DOHH2 (cell line): ENCODE measurements around the gene TUT4.

ENCODE experiments used
- H3F3A ChIP-seq: fragments of 200-600 bp; sonication (generic), shearing (Covaris generic); 2 replicates; pipeline ENCODE4 v1.6.0; 2016; ENCODE audit warnings: antibody characterized with exemption, mild to moderate bottlenecking; ENCODE audit not compliant: control insufficient read depth, insufficient read depth
- H3K27ac ChIP-seq: fragments of 200-600 bp; sonication (generic); 2 replicates; pipeline ENCODE4 v1.5.1; 2014; ENCODE audit warnings: low read depth, mild to moderate bottlenecking, low read length, moderate library complexity
- H3K27me3 ChIP-seq: fragments of 200-600 bp; sonication (generic); 2 replicates; pipeline ENCODE4 v1.6.1; 2014; ENCODE audit warnings: mild to moderate bottlenecking, low read length, mixed read lengths; ENCODE audit not compliant: control insufficient read depth
- H3K36me3 ChIP-seq: fragments of 200-600 bp; sonication (generic); 2 replicates; pipeline ENCODE4 v1.6.1; 2014; ENCODE audit warnings: mild to moderate bottlenecking, low read length, moderate library complexity, mixed read lengths; ENCODE audit not compliant: control insufficient read depth
- H3K4me1 ChIP-seq: fragments of 200-600 bp; sonication (generic); 2 replicates; pipeline ENCODE4 v1.6.1; 2014; ENCODE audit warnings: mild to moderate bottlenecking, low read length, mixed read lengths; ENCODE audit not compliant: control insufficient read depth
- H3K4me2 ChIP-seq: fragments of 200-600 bp; sonication (generic); 2 replicates; pipeline ENCODE4 v1.6.0; 2014; ENCODE audit warnings: mild to moderate bottlenecking, low read length, moderate library complexity
- H3K4me3 ChIP-seq: fragments of 200-600 bp; sonication (generic); 2 replicates; pipeline ENCODE4 v1.5.1; 2014; ENCODE audit warnings: mild to moderate bottlenecking, low read length, mixed read lengths
- H3K79me2 ChIP-seq: fragments of 200-600 bp; sonication (generic); 2 replicates; pipeline ENCODE4 v1.6.1; 2014; ENCODE audit warnings: mild to moderate bottlenecking, low read length, mixed read lengths; ENCODE audit not compliant: control insufficient read depth
- H3K9me2 ChIP-seq: fragments of 200-600 bp; sonication (generic); replicated peaks from 2 replicates; pipeline ENCODE4 v1.6.1; 2014; ENCODE audit warnings: mild to moderate bottlenecking, low read length, mixed read lengths; ENCODE audit not compliant: control insufficient read depth
- H3K9me3 ChIP-seq: fragments of 200-600 bp; sonication (generic); 2 replicates; pipeline ENCODE4 v1.6.1; 2014; ENCODE audit warnings: antibody characterized with exemption, low read length, mixed read lengths; ENCODE audit not compliant: control insufficient read depth, insufficient read depth
- H4K20me1 ChIP-seq: fragments of 200-600 bp; sonication (generic); 2 replicates; pipeline ENCODE4 v1.6.0; 2014; ENCODE audit warnings: low read depth, mild to moderate bottlenecking, antibody characterized with exemption, low read length, moderate library complexity; ENCODE audit not compliant: control insufficient read depth, insufficient read depth
- EZH2phosphoT487 ChIP-seq: fragments of 200-600 bp; sonication (generic); IDR thresholded peaks from 2 replicates; pipeline ENCODE4 v1.6.1; 2017; ENCODE audit warnings: borderline replicate concordance, mild to moderate bottlenecking, antibody characterized with exemption, low read length, moderate library complexity, mixed read lengths
- TF ChIP-seq, protein P1 (sequence below): fragments of 200-600 bp; sonication (generic); IDR thresholded peaks from one replicate; pipeline ENCODE4 v1.5.1; 2014; ENCODE audit warnings: antibody characterized with exemption, mild to moderate bottlenecking, low read depth, low read length; ENCODE audit not compliant: poor library complexity, severe bottlenecking

Gene TUT4, protein sequence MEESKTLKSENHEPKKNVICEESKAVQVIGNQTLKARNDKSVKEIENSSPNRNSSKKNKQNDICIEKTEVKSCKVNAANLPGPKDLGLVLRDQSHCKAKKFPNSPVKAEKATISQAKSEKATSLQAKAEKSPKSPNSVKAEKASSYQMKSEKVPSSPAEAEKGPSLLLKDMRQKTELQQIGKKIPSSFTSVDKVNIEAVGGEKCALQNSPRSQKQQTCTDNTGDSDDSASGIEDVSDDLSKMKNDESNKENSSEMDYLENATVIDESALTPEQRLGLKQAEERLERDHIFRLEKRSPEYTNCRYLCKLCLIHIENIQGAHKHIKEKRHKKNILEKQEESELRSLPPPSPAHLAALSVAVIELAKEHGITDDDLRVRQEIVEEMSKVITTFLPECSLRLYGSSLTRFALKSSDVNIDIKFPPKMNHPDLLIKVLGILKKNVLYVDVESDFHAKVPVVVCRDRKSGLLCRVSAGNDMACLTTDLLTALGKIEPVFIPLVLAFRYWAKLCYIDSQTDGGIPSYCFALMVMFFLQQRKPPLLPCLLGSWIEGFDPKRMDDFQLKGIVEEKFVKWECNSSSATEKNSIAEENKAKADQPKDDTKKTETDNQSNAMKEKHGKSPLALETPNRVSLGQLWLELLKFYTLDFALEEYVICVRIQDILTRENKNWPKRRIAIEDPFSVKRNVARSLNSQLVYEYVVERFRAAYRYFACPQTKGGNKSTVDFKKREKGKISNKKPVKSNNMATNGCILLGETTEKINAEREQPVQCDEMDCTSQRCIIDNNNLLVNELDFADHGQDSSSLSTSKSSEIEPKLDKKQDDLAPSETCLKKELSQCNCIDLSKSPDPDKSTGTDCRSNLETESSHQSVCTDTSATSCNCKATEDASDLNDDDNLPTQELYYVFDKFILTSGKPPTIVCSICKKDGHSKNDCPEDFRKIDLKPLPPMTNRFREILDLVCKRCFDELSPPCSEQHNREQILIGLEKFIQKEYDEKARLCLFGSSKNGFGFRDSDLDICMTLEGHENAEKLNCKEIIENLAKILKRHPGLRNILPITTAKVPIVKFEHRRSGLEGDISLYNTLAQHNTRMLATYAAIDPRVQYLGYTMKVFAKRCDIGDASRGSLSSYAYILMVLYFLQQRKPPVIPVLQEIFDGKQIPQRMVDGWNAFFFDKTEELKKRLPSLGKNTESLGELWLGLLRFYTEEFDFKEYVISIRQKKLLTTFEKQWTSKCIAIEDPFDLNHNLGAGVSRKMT (N-terminal part only)

DNA sequence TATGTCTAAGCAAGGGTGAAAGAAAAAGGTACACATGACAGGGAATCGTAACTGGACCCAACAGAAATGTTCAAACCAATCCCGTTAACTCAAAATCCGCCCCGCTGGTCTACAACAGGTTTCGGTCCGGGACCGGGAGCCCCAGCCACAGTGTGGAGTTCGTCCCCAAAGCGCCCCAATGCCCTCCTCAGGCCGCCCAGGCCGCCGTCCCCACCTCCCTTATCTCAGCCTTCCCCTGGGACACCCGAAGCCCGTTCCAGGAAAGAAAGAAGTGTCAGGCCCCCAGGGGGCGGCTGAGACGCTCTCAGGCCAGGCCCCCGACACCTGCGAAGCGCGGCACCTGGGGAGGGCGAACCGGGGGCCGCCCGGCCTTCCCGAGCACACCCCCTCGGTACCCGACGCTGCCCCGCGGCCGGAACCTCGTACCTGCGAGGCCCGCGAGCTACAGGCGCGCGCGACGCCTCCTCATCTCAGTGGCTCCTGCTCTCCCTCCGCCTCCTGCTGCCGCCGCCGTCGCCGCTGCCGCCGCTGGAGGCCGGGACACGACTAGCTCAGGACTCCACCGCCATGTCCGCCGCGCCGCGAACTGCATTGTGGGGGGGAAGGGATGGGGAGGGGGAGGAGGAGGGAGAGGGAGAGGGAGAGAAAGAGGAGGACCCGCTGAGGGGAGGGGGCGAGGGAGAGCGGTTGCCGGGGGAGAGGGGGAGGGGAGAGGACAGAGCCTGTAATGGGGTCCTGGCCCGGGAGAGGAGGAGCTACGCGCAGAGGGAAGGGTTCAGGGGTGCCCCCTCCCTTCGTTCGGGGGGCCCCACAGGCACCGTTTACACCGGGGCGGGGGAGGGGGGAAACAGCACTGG, at the start of gene TUT4:
Gene TUT4, minus strand, starts transcription at position 588 of the 857 bp plus-strand sequence. CDS start 26,812 bp downstream, outside the sequence.
- no peaks in the 10 kb centered on the region for H3K9me3 ChIP-seq
- no peak for TF ChIP-seq EZH2phosphoT487
- TF ChIP-seq, protein P1, sequence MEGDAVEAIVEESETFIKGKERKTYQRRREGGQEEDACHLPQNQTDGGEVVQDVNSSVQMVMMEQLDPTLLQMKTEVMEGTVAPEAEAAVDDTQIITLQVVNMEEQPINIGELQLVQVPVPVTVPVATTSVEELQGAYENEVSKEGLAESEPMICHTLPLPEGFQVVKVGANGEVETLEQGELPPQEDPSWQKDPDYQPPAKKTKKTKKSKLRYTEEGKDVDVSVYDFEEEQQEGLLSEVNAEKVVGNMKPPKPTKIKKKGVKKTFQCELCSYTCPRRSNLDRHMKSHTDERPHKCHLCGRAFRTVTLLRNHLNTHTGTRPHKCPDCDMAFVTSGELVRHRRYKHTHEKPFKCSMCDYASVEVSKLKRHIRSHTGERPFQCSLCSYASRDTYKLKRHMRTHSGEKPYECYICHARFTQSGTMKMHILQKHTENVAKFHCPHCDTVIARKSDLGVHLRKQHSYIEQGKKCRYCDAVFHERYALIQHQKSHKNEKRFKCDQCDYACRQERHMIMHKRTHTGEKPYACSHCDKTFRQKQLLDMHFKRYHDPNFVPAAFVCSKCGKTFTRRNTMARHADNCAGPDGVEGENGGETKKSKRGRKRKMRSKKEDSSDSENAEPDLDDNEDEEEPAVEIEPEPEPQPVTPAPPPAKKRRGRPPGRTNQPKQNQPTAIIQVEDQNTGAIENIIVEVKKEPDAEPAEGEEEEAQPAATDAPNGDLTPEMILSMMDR: peak; percentile 39
- peak within 1 kb of the TSS; percentile 93 for H3K27ac ChIP-seq
- peaks cover 43% of the 10 kb centered on the region for H3K4me1 ChIP-seq
- no peaks in the 10 kb centered on the region for H3K9me2 ChIP-seq
- peaks cover 6% of the 10 kb centered on the region for H3K36me3 ChIP-seq
- peaks cover 10% of the 10 kb centered on the region for H4K20me1 ChIP-seq
- H3K79me2 ChIP-seq: peaks cover 58% of the 10 kb centered on the region
- peaks cover 22% of the 10 kb centered on the region for H3F3A ChIP-seq
- H3K4me3 ChIP-seq: peak within 1 kb of the TSS; percentile 92
- H3K4me2 ChIP-seq: peak within 1 kb of the TSS; percentile 96
- H3K27me3 ChIP-seq: no peaks in the 10 kb centered on the region

DNA sequence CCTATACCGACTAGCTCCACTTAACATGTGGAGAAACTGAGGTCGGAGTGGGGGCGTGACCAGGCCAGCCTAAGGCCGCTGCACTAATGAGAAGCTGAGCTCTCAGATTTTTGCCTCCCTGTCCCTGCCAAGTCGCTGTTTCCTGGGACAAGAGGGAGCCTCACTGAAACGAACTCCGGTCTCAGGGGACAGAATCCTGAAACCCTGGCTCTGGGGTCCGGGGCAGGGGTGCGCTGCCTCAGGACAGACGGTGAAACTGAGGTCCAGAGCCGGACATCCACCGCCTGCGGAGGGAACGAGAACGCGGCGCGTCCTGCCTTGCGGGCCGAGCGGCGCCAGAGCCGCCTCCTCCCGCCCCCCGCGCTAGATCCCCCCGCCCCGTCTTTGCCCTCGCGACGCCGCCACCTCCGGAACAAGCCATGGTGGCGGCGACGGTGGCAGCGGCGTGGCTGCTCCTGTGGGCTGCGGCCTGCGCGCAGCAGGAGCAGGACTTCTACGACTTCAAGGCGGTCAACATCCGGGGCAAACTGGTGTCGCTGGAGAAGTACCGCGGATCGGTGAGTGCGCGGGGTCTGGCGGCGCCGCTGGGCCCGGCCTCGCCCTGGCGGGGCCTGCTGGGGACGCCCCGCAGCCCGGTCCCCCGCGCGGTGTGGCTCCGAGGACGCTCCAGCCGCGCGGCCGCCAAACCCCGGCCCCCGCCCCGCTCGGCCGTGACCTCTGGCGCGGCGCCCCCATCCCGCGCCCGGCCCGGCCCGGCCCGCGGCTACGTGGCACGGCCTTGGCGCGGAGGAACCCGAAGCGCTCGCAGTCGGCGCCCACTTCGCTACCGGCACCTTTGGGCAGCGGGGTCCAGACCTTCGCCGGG, 49.3 kb upstream of the TUT4 start, which contains the start of gene GPX7:
Gene GPX7, plus strand, starts transcription at position 381 of the 865 bp plus-strand sequence. Its CDS starts 39 bp downstream, at position 420.
- Histone ChIP-seq H3K27ac (no peak within 1 kb of the TSS), H3K36me3 (no peaks in the 10 kb centered on the region), H3K9me2 (no peaks in the 10 kb centered on the region), H4K20me1 (no peaks in the 10 kb centered on the region), H3K4me1 (peaks cover 31% of the 10 kb centered on the region), H3K79me2 (no peaks in the 10 kb centered on the region), H3K27me3 (peaks cover 8% of the 10 kb centered on the region; the same call in 1 of the 2 replicates), H3K9me3 (no peaks in the 10 kb centered on the region), H3F3A (no peaks in the 10 kb centered on the region), H3K4me2 (peak within 1 kb of the TSS; percentile 65), H3K4me3 (peak within 1 kb of the TSS; percentile 63)
- TF ChIP-seq, protein P1: no peak
- no peak for TF ChIP-seq EZH2phosphoT487
